ENCODE data around the gene HASPIN.

The HASPIN gene

DNA sequence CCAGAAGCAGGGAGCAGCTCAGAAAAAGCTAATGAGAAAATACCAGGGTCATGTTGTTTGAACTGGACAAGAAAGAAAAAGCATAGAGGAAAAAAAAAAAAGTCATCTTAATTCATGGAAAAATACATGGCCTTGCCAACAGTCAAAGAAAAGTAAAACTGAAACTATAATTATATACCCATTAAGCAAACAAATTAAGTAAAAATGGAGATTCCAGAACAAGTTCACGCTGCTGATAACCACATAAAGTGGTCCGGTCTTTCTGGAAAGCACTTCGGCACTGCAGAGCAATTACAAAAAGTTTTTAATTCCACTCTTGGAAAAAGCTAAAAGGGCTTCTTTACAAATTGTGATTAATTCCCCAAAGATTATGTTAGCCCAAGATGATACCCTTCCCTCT, 15.3 kb upstream of the HASPIN start:
- Histone ChIP-seq H3K36me3 (peaks cover 18% of the 10 kb centered on the region), H3K4me3 (ENCODE audit: low read depth in 1 of 2, low read length in 1 of 2) (no peak overlapping the region), H3K4me1 (ENCODE audit: control insufficient read depth in 1 of 2, insufficient read depth in 1 of 2, low read depth in 1 of 2, low read length in 1 of 2) (no peaks in the 10 kb centered on the region), H3K27ac (no peak overlapping the region), H3K9me3 (no peaks in the 10 kb centered on the region), H3K27me3 (no peaks in the 10 kb centered on the region)
- TF ChIP-seq, protein P1, sequence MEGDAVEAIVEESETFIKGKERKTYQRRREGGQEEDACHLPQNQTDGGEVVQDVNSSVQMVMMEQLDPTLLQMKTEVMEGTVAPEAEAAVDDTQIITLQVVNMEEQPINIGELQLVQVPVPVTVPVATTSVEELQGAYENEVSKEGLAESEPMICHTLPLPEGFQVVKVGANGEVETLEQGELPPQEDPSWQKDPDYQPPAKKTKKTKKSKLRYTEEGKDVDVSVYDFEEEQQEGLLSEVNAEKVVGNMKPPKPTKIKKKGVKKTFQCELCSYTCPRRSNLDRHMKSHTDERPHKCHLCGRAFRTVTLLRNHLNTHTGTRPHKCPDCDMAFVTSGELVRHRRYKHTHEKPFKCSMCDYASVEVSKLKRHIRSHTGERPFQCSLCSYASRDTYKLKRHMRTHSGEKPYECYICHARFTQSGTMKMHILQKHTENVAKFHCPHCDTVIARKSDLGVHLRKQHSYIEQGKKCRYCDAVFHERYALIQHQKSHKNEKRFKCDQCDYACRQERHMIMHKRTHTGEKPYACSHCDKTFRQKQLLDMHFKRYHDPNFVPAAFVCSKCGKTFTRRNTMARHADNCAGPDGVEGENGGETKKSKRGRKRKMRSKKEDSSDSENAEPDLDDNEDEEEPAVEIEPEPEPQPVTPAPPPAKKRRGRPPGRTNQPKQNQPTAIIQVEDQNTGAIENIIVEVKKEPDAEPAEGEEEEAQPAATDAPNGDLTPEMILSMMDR (IDR thresholded peaks at IDR 0.05), result no peak

- H3K27me3 ChIP-seq, result no peaks in the 10 kb centered on the region
- TF ChIP-seq, protein P1 (IDR thresholded peaks at IDR 0.05), result no peak
- H3K27ac ChIP-seq, result no peak overlapping the region
- H3K4me1 ChIP-seq (ENCODE audit: control insufficient read depth in 1 of 2, insufficient read depth in 1 of 2, low read depth in 1 of 2, low read length in 1 of 2), result no peaks in the 10 kb centered on the region
- H3K4me3 ChIP-seq (ENCODE audit: low read depth in 1 of 2, low read length in 1 of 2), result no peak overlapping the region
- H3K9me3 ChIP-seq, result no peaks in the 10 kb centered on the region
- H3K36me3 ChIP-seq, result peaks cover 43% of the 10 kb centered on the region
Measured at GRCh38 chr17:3710951-3711383, 12.7 kb upstream of the HASPIN start.

- no peak overlapping the region for H3K27ac ChIP-seq
- TF ChIP-seq, protein P1 (IDR thresholded peaks at IDR 0.05), result no peak
- H3K27me3 ChIP-seq, result no peaks in the 10 kb centered on the region
- H3K4me3 ChIP-seq (ENCODE audit: low read depth in 1 of 2, low read length in 1 of 2), result no peak overlapping the region
- H3K36me3 ChIP-seq, result peaks cover 62% of the 10 kb centered on the region
- no peaks in the 10 kb centered on the region for H3K9me3 ChIP-seq
- no peaks in the 10 kb centered on the region for H3K4me1 ChIP-seq (ENCODE audit: control insufficient read depth in 1 of 2, insufficient read depth in 1 of 2, low read depth in 1 of 2, low read length in 1 of 2)
Measured at GRCh38 chr17:3712811-3713463, 10.8 kb upstream of the HASPIN start.

- H3K27ac ChIP-seq, result no peak overlapping the region
- no peaks in the 10 kb centered on the region for H3K9me3 ChIP-seq
- peaks cover 8% of the 10 kb centered on the region in 2 experiments for H3K4me1 ChIP-seq (ENCODE audit: control insufficient read depth in 1 of 2, insufficient read depth in 1 of 2, low read depth in 1 of 2, low read length in 1 of 2)
- H3K36me3 ChIP-seq, result peaks cover 64% of the 10 kb centered on the region
- H3K27me3 ChIP-seq, result no peaks in the 10 kb centered on the region
- H3K4me3 ChIP-seq (ENCODE audit: low read depth in 1 of 2, low read length in 1 of 2), result no peak overlapping the region
- TF ChIP-seq, protein P1 (IDR thresholded peaks at IDR 0.05), result no peak
Measured at GRCh38 chr17:3715296-3715695, 8.4 kb upstream of the HASPIN start.

GRCh38 chr17:3718201-3718600, 5.5 kb upstream of the HASPIN start:
- Histone ChIP-seq H3K27ac (no peak overlapping the region), H3K4me3 (ENCODE audit: low read depth in 1 of 2, low read length in 1 of 2) (no peak overlapping the region), H3K27me3 (no peaks in the 10 kb centered on the region), H3K36me3 (peaks cover 48% of the 10 kb centered on the region), H3K4me1 (ENCODE audit: control insufficient read depth in 1 of 2, insufficient read depth in 1 of 2, low read depth in 1 of 2, low read length in 1 of 2) (peaks cover 22 to 23% of the 10 kb centered on the region in 2 experiments), H3K9me3 (no peaks in the 10 kb centered on the region)
- TF ChIP-seq, protein P1 (IDR thresholded peaks at IDR 0.05), result no peak
